Dendritic cell treated with granulocyte-macrophage colony-stimulating factor and Interleukin-4, amounts not matched to agents 40 ng/mL and 50 ng/mL, for 4 days (primary cell): ENCODE measurements around the gene CCDC70.

Source experiments
- H3K27ac Mint-ChIP-seq: one replicate; pipeline ENCODE4 v1.8.0; 2022; ENCODE audit warnings: mild to moderate bottlenecking, mixed read lengths
- H3K27me3 Mint-ChIP-seq: one replicate; pipeline ENCODE4 v1.8.0; 2022; ENCODE audit warnings: mild to moderate bottlenecking, mixed read lengths
- H3K36me3 Mint-ChIP-seq: one replicate; pipeline ENCODE4 v1.8.0; 2022; ENCODE audit warnings: low read depth, mixed read lengths
- H3K4me1 Mint-ChIP-seq: one replicate; pipeline ENCODE4 v1.8.0; 2022; ENCODE audit warnings: low read depth, mixed read lengths
- H3K4me3 Mint-ChIP-seq: one replicate; pipeline ENCODE4 v1.8.0; 2022; ENCODE audit warnings: mild to moderate bottlenecking, moderate library complexity, mixed read lengths
- H3K9me3 Mint-ChIP-seq: one replicate; pipeline ENCODE4 v1.8.0; 2022; ENCODE audit warnings: mixed read lengths
- intact Hi-C: fragments of 100-400 bp; cut with micrococcal nuclease; formaldehyde crosslinking; loops from one replicate; pipeline ENCODE4 v1.15.0; 2022

Gene CCDC70

DNA sequence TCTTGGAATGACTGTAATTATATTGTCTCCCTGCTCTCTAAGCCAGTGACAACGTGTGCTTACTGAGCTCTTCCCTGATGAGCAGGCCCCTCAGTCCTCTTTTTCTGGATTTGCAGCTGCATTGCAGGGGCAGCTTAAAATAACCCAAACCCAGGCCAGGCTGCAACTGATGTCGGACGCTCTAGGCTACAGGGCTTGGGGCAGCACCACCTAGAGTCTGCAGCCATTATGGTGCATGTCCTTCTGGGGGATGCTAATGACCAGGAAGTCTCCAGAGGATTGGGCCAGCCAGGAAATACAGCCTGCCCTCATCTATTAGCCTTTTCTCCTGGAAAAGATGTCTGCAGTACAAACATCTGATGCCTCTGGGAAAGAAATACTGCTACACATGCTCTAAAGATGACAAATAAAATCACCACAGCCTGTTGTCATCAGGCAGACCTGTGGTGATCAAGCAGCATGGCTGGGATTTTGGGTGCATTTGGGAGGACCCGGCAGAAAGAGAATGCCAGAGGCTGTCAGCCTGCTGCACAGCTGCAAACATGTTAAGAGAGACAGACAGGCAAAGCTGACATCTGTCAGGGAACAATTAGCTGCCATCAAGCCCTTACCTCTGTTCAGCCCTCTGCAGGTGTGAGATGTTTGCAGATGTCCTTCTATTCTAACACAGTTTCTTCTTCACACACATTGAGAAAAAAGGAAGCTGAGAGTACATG is 51.8 kb downstream of the CCDC70 start:
- Mint-ChIP-seq H3K27me3 (peaks cover 3% of the 10 kb centered on the region), H3K36me3 (no peaks in the 10 kb centered on the region), H3K27ac (no peak overlapping the region), H3K9me3 (no peaks in the 10 kb centered on the region), H3K4me1 (peaks cover 5% of the 10 kb centered on the region), H3K4me3 (no peak overlapping the region)
- intact Hi-C loops: no loop called here

DNA sequence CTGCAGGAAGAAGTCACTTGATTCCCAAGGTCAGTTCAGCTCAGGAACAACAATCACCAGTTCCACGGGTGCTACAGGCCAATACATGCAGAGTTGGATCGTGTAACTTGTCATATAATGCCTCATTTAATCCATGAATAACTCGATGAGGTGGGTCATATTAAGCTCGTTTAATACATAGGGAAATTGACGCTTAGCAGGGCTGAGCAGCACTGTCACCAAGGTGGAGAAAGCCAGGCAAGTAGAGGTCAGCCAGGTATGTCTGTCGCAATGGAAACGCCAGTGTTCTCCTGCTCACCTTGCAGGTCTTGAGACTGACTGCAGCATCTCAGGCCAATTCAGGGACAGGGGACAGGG is 52.3 kb downstream of the CCDC70 start:
- H3K36me3 Mint-ChIP-seq: no peaks in the 10 kb centered on the region
- peaks cover 3% of the 10 kb centered on the region for H3K27me3 Mint-ChIP-seq
- peaks cover 5% of the 10 kb centered on the region for H3K4me1 Mint-ChIP-seq
- intact Hi-C loops: no loop called here
- no peak overlapping the region for H3K27ac Mint-ChIP-seq
- no peaks in the 10 kb centered on the region for H3K9me3 Mint-ChIP-seq
- no peak overlapping the region for H3K4me3 Mint-ChIP-seq
